HG02852 (cell line): ENCODE measurements around the gene ST14.

ENCODE experiments used
- ATAC-seq: cut with Tn5 transposase; IDR thresholded peaks from one replicate; pipeline ENCODE4 v1.9.1; 2021; ENCODE audit warnings: mild to moderate bottlenecking, moderate library complexity; ENCODE audit not compliant: unreplicated experiment

The ST14 gene

DNA sequence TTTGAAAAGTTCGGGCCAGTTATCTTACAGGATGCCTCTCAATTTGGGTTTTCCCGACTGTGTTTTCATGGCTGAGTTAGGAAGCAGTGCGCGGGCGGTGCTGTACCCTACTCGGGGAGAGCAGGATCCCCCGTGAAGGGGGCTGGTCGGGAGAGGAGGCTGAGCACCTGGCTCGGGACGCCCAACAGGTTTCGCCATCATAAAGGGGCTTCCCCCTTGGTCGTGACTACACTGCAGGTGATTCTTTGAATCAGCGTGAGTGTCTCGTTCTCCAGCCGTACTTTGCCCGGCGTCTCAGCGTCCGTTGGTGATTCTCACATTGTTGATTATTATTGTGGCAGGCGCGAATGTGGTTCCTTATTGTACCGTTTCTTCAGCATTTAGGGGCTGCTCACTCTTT, 46.6 kb downstream of the ST14 start:
- no peak for ATAC-seq

- ATAC-seq: no peak
Observed at GRCh38 chr11:130208241-130209127, 48.9 kb downstream of the ST14 start.

DNA sequence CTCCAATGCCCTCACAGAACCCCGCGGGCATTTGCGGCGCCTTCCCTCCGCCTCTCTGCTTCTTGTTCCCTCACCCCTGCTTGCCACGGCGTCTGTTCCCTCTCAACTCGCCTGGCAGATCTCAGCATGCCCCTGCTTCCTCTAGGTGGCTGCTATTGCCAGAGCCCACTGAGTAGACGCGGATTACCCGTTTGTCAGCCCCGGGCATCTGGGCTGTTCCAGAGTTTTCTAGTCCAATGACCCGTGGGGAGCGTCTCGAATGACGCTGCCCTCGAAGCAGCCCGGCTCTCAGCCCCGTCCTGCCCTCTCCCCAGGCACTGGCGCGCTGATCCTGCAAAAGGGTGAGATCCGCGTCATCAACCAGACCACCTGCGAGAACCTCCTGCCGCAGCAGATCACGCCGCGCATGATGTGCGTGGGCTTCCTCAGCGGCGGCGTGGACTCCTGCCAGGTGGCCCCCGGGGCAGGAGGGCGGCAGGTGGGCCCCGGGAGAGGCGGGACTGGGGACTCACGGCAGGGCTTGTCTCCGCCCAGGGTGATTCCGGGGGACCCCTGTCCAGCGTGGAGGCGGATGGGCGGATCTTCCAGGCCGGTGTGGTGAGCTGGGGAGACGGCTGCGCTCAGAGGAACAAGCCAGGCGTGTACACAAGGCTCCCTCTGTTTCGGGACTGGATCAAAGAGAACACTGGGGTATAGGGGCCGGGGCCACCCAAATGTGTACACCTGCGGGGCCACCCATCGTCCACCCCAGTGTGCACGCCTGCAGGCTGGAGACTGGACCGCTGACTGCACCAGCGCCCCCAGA, 49.7 kb downstream of the ST14 start:
- ATAC-seq: no peak

- ATAC-seq: no peak
Observed at GRCh38 chr11:130209954-130210854, 50.6 kb downstream of the ST14 start.

GRCh38 chr11:130211144-130211543, 51.6 kb downstream of the ST14 start:
- ATAC-seq: no peak

GRCh38 chr11:130211781-130212401, 52.3 kb downstream of the ST14 start:
- no peak for ATAC-seq

- ATAC-seq: no peak
Observed at GRCh38 chr11:130212431-130212961, 52.9 kb downstream of the ST14 start.

DNA sequence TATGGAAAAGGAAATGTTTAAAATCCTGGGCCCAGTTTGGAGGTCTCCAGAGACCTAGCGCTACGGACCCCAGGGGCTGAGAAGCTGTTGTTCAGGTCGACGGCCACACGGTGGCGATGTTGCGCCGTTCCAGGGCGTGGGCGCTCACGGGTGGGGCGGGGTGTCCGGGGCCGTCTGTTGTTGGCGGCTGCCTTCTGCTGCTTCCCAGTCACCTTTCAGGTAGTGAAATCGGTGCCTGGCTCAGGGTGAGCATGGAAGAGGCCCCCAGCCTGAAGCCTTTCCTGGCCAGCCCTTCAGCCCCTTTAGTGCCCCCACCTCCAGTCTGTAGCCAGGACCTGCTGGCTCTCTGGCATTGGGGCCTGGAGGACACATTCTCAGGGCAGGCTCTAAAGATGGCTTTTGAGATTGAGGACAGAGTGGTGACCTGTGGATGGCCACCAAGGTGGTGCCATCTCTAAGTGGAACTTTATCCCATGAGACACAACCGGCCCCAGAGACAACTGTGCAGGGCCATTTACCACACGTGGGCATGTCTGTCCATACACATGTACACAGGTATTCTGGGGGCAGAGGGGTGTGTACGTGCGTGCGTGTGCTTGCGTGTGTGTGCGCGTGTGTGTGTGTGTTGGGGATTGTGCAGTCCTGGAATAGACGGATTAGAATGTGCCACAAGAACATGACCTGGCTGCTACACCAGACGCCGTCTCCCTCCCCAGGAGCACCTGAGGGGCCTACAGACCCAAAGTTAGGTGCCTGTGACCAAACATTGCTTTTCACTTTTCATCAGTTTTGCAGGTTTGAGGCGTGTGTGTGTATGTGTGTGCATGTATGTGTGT, 53.8 kb downstream of the ST14 start:
- peak; percentile 83 for ATAC-seq

DNA sequence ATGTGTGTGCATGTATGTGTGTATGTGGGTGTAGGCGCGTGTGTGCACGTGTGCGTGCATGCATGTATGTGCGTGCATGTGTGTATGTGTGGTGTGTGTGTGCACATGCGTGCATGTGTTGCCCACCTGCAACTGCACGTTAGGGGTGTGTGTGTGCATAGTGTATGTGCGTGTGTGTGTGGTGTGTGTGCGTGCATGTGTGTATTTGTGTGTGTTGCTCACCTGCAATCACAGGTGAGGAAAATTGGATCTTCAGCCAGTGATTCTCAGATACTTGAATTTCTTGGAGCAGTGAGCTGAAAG, 54.3 kb downstream of the ST14 start:
- ATAC-seq: no peak

GRCh38 chr11:130214861-130215530, 55.4 kb downstream of the ST14 start:
- no peak for ATAC-seq

- ATAC-seq: no peak
Observed at GRCh38 chr11:130215531-130216220, 56.1 kb downstream of the ST14 start.

GRCh38 chr11:130216221-130216550, 56.6 kb downstream of the ST14 start:
- no peak for ATAC-seq

GRCh38 chr11:130216591-130217132, 57.1 kb downstream of the ST14 start:
- ATAC-seq: no peak

DNA sequence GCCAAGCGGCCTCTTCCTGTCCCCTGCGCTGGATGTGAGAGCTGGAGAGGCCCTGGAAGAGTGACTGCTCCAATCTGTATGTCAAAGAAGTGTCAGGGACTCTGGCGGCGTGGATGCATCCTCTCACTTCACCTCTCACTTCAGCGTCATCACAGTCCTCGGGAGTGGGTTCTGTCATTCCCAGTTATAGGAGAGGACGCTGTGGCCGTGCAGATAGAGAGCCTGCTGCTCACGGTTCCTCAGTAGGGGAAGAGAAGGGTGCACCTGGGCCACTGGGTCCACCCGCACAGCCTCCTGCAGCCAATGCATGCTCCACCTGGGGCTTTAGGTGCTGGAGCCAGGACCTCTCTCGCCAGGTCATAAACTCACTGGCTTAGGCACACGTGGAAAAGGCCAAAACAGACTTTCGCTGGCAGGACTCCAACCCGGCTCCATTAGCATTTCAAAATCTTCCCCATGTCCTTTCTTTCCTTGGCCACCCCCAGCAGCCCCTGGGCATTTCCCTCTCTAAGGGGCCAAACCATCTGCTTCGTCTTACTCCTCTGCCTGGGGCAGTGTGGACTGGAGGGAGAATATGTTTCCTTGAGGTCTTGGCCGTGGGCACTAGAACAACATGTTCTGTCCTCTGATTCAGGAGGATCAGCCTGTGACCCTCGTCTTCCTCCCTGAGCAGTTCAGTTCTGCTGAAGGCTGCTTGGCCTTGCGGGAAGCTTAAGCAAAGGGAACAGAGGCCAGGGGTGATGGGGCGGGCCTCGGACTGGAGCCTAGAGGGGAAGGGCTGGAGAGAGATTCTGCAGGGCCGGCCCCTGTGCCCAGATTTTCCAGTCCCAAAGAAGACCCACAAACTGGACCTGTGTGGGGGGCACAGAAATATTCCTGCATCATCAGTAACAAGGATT, 57.8 kb downstream of the ST14 start:
- no peak for ATAC-seq

DNA sequence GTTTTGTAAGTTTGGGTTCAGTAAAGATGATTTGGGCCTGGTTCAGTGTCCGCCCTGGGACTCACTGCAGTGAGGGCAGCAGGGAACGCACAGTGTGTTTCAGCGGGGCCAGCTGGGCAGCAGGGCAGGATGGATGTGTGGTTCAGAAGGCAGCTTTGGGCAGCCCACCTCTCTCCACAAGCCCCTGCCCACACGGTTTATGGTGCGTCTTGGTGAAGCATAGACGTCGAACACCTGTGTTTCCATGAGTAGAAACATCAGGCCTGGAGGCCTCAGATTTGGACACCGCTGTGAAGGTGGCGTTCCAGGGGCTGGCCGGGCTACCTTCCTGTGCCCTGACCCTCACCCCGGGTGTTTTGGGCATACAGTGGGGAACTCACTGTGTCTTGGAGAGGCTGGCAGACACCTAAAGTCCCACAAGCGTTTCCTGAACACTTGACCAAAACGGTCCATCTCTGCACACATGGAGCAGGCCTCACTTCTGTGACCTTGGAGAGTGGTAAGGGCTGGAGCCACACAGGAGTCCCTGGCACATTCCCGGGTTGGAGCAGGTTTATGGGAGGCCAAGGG, 59.0 kb downstream of the ST14 start:
- no peak for ATAC-seq

GRCh38 chr11:130219148-130219547, 59.6 kb downstream of the ST14 start:
- ATAC-seq: no peak
